HG03060 (cell line): ENCODE measurements around the gene ADGRB3.

ENCODE experiments used
- ATAC-seq: cut with Tn5 transposase; IDR thresholded peaks from one replicate; pipeline ENCODE4 v1.9.1; 2021; ENCODE audit warnings: low read depth, moderate number of reproducible peaks; ENCODE audit not compliant: unreplicated experiment

ADGRB3 gene

GRCh38 chr6:68634726-68635411 is at the start of gene ADGRB3:
Gene ADGRB3 (plus strand): TSS chr6:68635282. CDS start chr6:68638676, 3,394 bp downstream.
- no peak for ATAC-seq

- no peak for ATAC-seq
These were observed 41.5 kb upstream of the ADGRB3 start for GRCh38 chr6:68593558-68593957.

GRCh38 chr6:68597642-68598041 is 37.4 kb upstream of the ADGRB3 start:
- ATAC-seq: no peak

DNA sequence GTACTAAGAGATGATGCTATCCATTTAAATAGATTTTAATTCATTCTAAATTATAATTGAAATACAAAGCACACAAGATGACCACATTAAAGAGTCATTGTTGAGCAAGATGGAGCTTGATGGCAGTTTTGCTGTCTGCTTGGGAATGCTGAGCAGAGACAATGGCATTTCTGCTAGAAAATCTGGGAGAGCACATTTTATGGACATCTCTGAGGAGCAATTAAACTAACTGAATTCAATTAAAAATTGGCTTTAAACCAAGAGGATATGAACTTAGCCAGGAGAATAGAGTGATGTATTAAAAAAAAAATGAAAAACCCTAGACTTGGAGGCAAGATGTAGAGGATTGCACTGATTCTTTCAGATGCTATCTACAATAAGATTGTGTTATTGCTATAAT is 19.1 kb upstream of the ADGRB3 start:
- no peak for ATAC-seq

DNA sequence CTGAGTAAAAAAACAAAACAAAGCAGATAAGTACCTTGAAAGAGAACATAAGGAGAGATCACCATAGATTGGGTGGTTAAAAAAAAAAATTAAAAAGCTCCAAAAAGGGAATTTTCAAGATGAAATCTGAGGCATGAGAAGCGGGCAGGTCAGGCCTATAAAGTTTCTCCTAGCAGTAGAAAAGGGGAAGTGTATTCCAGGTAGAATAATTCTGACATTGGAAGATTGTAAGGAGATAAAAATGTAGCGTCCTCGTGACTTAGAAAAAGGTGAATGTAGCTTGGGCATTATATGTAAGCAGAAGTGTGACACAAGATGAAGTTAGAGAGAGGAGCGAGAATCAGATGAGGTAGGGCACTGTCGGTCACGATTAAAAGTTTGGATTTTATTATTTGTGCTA is 9.1 kb upstream of the ADGRB3 start:
- no peak for ATAC-seq

GRCh38 chr6:68628161-68628560 is 6.9 kb upstream of the ADGRB3 start:
- no peak for ATAC-seq

GRCh38 chr6:68632734-68633133 is 2.3 kb upstream of the ADGRB3 start:
- no peak for ATAC-seq

- no peak for ATAC-seq
These were observed 1.7 kb upstream of the ADGRB3 start for GRCh38 chr6:68633281-68633971.

GRCh38 chr6:68633972-68634725 is 933 bp upstream of the ADGRB3 start:
- no peak for ATAC-seq

DNA sequence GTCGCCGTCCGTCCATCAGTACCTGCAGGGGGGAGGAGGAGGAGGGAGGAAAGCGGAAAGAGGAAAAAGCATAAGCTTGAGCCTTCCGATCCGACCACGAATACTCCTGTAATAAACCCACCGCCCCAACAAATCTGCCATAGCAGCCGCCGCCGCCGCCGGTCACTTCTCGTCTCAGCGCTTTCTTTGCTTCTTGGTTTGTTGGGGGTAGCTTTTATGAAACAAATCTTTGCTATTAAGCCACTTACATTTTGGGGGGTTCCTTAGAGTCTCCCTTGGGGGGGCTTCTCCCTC is 277 bp downstream of the ADGRB3 start:
- no peak for ATAC-seq

GRCh38 chr6:68635706-68636513 is 828 bp downstream of the ADGRB3 start:
- no peak for ATAC-seq

DNA sequence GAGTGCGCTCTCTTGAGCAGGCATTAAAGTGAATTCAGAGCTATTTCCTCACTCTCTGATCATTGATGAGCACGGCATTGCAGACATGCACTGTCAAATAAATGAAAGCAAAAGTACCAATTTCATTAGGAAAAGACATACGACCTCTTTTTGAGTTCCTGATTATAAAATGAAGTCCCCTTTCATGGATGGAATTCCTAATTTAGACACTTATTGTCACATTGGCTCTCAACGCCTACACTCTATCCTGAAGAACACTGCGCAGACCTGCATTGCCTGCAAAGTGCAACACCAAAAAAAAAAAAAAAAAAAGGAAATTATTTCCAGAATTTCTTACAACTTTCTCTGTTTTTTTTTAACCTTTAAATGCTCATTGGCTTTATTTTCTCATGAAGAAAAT is 1.6 kb downstream of the ADGRB3 start:
- no peak for ATAC-seq

- no peak for ATAC-seq
These were observed 2.0 kb downstream of the ADGRB3 start for GRCh38 chr6:68637071-68637470.

- no peak for ATAC-seq
These were observed 2.7 kb downstream of the ADGRB3 start for GRCh38 chr6:68637782-68638181.

- no peak for ATAC-seq
These were observed 3.3 kb downstream of the ADGRB3 start for GRCh38 chr6:68638230-68638900.

GRCh38 chr6:68639211-68639610 is 4.1 kb downstream of the ADGRB3 start:
- no peak for ATAC-seq

DNA sequence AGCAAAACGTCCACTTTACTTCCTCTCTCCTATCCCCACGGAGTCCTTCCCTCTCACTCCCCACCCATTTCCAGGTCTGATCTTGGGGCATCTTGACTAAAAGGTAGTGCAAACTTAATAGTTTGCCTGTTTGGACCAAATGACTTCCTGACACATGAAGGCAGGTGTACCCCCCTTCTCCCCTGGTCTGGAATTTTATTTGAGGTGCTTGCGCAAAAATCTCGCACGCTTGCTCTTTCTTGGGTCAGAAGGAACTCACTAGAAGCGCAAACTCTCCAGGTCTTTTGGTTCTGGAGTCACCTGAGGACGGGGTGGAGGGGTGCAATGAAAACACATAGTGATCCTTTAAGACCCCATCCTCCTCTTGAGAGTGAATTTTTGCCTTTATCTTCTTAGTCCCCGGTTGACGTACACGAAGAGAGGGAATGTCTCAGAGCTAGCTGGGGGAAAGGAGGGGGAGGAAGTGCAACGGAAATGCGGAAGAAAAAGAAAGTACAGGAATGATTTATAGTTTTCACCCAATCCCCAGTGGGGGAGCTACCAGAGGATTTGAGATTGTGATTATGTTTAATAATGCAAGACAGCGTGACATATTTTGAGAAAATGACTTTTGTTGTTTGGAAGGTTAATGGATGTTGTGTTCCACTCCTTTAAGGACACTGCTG is 4.9 kb downstream of the ADGRB3 start:
- ATAC-seq: no peak

GRCh38 chr6:68640491-68640835 is 5.4 kb downstream of the ADGRB3 start:
- no peak for ATAC-seq

- ATAC-seq: no peak
These were observed 6.1 kb downstream of the ADGRB3 start for GRCh38 chr6:68641172-68641571.

DNA sequence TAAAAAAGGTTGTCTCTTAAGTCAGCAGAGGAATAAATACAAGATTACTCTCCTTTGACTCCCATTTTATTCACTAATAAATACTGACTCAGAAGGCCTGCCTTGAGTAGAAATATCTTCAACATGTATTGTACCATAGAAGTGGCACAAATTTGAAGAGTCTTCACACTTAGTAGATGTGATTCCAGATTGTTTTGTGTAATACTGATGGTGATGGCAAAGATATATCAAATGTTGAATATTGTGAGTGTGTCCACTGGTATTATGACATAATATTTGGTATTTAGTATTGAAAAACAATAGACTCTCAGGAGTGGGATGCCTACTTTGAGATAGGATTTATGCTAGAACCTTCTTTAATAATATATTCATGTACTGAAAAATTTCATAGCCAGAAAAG is 7.0 kb downstream of the ADGRB3 start:
- ATAC-seq: no peak
